ENCODE data around the gene IL1RAP.

Gene IL1RAP

GRCh38 chr3:190541008-190541407 is 27.1 kb downstream of the IL1RAP start:
- TF ChIP-seq, protein P1, sequence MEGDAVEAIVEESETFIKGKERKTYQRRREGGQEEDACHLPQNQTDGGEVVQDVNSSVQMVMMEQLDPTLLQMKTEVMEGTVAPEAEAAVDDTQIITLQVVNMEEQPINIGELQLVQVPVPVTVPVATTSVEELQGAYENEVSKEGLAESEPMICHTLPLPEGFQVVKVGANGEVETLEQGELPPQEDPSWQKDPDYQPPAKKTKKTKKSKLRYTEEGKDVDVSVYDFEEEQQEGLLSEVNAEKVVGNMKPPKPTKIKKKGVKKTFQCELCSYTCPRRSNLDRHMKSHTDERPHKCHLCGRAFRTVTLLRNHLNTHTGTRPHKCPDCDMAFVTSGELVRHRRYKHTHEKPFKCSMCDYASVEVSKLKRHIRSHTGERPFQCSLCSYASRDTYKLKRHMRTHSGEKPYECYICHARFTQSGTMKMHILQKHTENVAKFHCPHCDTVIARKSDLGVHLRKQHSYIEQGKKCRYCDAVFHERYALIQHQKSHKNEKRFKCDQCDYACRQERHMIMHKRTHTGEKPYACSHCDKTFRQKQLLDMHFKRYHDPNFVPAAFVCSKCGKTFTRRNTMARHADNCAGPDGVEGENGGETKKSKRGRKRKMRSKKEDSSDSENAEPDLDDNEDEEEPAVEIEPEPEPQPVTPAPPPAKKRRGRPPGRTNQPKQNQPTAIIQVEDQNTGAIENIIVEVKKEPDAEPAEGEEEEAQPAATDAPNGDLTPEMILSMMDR (IDR thresholded peaks at IDR 0.05; ENCODE audit: borderline replicate concordance, insufficient read depth, low read depth, low read length): no peak
- no peak overlapping the region for H3K4me3 ChIP-seq (ENCODE audit: low read depth, low read length)

GRCh38 chr3:190541560-190541959 is 27.7 kb downstream of the IL1RAP start:
- H3K4me3 ChIP-seq (ENCODE audit: low read depth, low read length): no peak overlapping the region
- TF ChIP-seq, protein P1 (IDR thresholded peaks at IDR 0.05; ENCODE audit: borderline replicate concordance, insufficient read depth, low read depth, low read length): no peak

DNA sequence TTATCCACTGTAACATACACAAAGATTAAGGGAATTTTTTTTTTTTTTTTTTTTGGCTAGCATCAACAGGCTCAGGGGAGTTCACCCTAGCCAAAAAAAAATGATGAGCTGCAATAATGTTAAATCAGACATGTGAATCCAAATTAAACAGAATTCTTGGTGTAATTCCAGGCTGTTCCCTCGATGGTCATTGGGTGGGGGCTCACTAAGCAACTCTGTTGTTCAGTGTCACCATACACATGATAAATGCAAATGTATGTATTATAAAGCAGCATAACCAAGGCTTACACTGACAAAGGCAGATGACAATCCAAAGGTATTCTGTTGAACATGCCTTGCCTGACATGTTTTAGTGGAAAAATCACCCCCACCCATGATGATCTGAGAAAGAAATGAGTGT is 29.0 kb downstream of the IL1RAP start:
- no peak overlapping the region for H3K4me3 ChIP-seq (ENCODE audit: low read depth, low read length)
- TF ChIP-seq, protein P1 (IDR thresholded peaks at IDR 0.05; ENCODE audit: borderline replicate concordance, insufficient read depth, low read depth, low read length): no peak

- H3K4me3 ChIP-seq (ENCODE audit: low read depth, low read length): no peak overlapping the region
- TF ChIP-seq, protein P1 (IDR thresholded peaks at IDR 0.05; ENCODE audit: borderline replicate concordance, insufficient read depth, low read depth, low read length): no peak
Observed at GRCh38 chr3:190543671-190544070, 29.8 kb downstream of the IL1RAP start.

DNA sequence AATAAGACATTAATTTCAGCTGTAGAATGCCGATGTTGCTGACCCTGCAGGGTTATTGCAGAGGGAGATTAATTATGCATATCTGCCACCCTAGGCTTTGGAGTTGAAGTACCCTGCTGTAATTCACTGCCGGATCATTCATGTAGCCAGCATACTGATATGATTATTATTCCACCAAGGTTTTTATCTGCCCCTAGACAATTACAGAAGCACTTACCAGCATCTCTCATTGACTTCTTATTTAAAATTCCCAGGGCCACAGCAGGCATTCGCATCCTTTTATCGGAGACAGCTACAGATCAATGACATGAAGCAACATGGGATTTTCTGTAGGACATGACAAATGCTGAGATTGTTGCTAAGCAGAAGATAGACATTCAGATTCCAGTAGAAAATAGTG is 31.3 kb downstream of the IL1RAP start:
- TF ChIP-seq, protein P1 (IDR thresholded peaks at IDR 0.05; ENCODE audit: borderline replicate concordance, insufficient read depth, low read depth, low read length): no peak
- no peak overlapping the region for H3K4me3 ChIP-seq (ENCODE audit: low read depth, low read length)

DNA sequence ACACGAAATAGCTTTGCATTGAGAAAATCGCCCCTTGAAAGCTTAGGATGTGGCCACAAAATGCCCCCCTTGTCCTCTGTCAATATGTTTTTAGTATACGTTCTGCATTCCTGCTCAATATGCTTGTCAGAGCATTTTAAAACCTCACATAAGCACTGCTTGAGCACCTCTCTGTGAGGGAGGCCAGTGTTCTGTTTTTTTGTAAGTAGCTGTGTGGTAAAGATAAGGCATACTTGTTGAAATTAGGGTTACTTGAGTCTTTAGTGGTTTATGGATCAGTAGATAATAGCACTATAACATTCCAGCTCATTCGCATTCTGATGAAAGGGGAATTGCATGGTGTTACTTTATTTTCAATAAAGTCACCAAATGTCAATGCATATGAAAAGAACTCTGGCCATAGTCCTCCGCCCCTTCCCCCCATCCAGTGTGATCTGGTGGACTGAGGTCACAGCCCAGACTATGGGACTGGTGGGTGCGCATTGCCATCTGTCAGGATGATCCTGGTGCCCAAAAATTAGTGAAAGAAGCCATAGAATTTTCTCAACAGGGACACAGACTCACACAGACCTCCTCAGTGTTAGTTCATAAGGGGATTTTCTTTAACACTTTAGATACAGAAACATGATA is 33.1 kb downstream of the IL1RAP start:
- no peak overlapping the region for H3K4me3 ChIP-seq (ENCODE audit: low read depth, low read length)
- TF ChIP-seq, protein P1 (IDR thresholded peaks at IDR 0.05; ENCODE audit: borderline replicate concordance, insufficient read depth, low read depth, low read length): no peak

GRCh38 chr3:190548031-190548656 is 34.3 kb downstream of the IL1RAP start:
- TF ChIP-seq, protein P1 (IDR thresholded peaks at IDR 0.05; ENCODE audit: borderline replicate concordance, insufficient read depth, low read depth, low read length): no peak
- H3K4me3 ChIP-seq (ENCODE audit: low read depth, low read length): no peak overlapping the region
